ENCODE results near the gene MICALL1.

The MICALL1 gene

DNA sequence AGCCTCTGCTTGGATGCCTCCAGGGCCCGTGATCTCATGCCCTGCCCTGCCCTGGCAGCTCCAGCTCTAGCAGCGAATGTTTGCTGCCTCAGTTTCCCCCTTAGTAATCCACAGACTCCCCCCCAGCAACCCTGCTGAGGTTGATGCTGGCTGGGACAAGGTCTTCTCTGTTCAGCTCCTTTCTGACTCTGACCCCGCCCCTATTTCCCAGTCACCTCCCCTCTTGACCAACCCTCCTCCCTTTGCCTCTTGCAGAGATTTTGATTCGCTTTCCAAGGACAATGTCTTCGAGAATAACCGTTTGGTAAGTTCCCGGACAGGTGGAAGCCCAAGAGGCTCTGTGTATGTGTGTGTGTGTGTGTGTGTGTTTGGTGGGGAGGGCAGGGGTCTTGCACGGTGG lies 5.6 kb downstream of the MICALL1 start:
- no peak overlapping the region for H3K4me3 ChIP-seq (ENCODE audit: control insufficient read depth, low read depth, low read length)
- no peak for DNase-seq (ENCODE audit: low read depth)

DNA sequence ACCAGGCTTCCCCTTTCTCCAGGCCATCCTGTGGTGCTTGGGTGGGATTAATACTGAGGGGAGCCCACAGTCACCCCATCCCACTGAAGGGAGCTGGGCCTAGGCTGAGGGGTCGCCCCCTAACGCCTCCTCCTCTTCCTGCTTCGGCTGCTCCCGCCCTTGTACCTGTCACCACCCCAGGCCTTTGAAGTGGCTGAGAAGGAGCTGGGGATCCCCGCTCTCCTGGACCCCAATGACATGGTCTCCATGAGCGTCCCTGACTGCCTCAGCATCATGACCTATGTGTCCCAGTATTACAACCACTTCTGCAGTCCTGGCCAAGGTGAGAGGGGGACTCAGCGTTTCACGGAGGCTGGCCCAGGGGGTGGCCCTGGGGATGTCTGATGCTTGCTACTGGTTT lies 6.1 kb downstream of the MICALL1 start:
- no peak overlapping the region for H3K4me3 ChIP-seq (ENCODE audit: control insufficient read depth, low read depth, low read length)
- TF ChIP-seq, protein P1, sequence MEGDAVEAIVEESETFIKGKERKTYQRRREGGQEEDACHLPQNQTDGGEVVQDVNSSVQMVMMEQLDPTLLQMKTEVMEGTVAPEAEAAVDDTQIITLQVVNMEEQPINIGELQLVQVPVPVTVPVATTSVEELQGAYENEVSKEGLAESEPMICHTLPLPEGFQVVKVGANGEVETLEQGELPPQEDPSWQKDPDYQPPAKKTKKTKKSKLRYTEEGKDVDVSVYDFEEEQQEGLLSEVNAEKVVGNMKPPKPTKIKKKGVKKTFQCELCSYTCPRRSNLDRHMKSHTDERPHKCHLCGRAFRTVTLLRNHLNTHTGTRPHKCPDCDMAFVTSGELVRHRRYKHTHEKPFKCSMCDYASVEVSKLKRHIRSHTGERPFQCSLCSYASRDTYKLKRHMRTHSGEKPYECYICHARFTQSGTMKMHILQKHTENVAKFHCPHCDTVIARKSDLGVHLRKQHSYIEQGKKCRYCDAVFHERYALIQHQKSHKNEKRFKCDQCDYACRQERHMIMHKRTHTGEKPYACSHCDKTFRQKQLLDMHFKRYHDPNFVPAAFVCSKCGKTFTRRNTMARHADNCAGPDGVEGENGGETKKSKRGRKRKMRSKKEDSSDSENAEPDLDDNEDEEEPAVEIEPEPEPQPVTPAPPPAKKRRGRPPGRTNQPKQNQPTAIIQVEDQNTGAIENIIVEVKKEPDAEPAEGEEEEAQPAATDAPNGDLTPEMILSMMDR (conservative IDR thresholded peaks at IDR 0.05; ENCODE audit: control insufficient read depth, insufficient read depth, low read depth, low read length): no peak
- DNase-seq (ENCODE audit: low read depth): no peak

More for the DNA sequence above, 5.6 kb downstream of the MICALL1 start:
- TF ChIP-seq, protein P1 (conservative IDR thresholded peaks at IDR 0.05; ENCODE audit: control insufficient read depth, insufficient read depth, low read depth, low read length): no peak

- DNase-seq (ENCODE audit: low read depth): no peak
- H3K4me3 ChIP-seq (ENCODE audit: control insufficient read depth, low read depth, low read length): no peak overlapping the region
- TF ChIP-seq, protein P1 (conservative IDR thresholded peaks at IDR 0.05; ENCODE audit: control insufficient read depth, insufficient read depth, low read depth, low read length): no peak
These were observed 7.2 kb downstream of the MICALL1 start for GRCh38 chr22:37913233-37913721.

DNA sequence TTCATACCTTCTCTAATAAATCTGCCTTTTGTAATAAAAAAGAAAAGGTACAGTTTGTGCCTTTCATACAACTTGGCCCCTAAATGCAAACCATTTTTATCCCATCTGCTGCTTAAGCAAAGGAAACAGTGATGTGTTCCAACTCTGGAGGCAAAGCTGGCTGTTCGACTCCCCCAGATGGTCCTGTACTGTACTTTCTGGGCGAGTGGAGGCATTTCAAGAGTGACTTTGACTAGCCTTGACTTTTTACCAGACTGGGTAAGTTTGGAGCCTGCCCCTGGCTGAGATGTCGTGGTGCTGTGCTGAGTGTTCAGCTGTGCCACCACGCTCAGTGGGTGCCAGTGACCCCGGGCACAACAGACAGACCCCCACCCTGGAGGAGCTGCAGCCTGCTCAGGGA lies 10.2 kb downstream of the MICALL1 start:
- DNase-seq (ENCODE audit: low read depth): no peak
- H3K4me3 ChIP-seq (ENCODE audit: control insufficient read depth, low read depth, low read length): no peak overlapping the region
- TF ChIP-seq, protein P1 (conservative IDR thresholded peaks at IDR 0.05; ENCODE audit: control insufficient read depth, insufficient read depth, low read depth, low read length): no peak

- H3K4me3 ChIP-seq (ENCODE audit: control insufficient read depth, low read depth, low read length): no peak overlapping the region
- DNase-seq (ENCODE audit: low read depth): no peak
- TF ChIP-seq, protein P1 (conservative IDR thresholded peaks at IDR 0.05; ENCODE audit: control insufficient read depth, insufficient read depth, low read depth, low read length): no peak
These were observed 11.9 kb downstream of the MICALL1 start for GRCh38 chr22:37917874-37918548.

DNA sequence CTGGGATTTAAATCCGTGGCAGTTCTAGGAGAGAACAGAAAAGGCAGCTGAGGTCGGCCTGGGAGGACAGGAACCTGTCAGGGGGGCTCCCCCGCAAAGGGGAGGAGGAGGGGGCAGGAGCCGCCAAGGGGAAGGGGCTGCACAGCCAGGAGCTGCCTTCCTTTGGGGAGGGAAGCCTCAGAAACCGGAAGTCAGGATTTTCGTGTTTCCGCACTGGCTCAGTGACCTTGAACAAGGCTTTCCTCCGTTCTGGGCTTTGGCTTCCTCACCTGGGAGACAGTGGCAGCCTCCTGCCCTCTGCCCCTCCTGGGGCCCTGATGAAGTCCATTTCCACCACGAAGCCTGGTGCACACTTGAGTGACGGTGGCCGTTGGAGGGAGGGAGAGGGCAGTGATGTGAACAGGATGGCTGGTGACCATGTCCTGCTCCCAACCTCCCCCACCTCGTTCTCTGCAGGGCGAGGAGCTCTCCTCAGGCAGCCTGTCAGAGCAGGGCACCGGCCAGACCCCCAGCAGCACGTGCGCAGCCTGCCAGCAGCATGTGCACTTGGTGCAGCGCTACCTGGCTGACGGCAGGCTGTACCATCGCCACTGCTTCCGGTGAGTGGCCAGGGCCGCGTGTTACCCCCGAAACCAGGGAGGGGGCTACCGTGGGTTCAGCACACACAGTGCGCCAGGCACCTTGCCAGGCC lies 12.6 kb downstream of the MICALL1 start:
- TF ChIP-seq, protein P1 (conservative IDR thresholded peaks at IDR 0.05; ENCODE audit: control insufficient read depth, insufficient read depth, low read depth, low read length): no peak
- no peak overlapping the region for H3K4me3 ChIP-seq (ENCODE audit: control insufficient read depth, low read depth, low read length)
- DNase-seq (ENCODE audit: low read depth): no peak

All from fibroblast of mammary gland (primary cell).